HG03097 (cell line): ENCODE results near the gene FAM13C.

Source experiments
- ATAC-seq: cut with Tn5 transposase; IDR thresholded peaks from one replicate; pipeline ENCODE4 v1.9.1; 2021; ENCODE audit not compliant: unreplicated experiment, low FRiP score

Gene FAM13C

GRCh38 chr10:59320355-59320754 is 42.0 kb downstream of the FAM13C start:
- ATAC-seq: no peak

- ATAC-seq: no peak
Measured at GRCh38 chr10:59319854-59320253, 42.5 kb downstream of the FAM13C start.

GRCh38 chr10:59317066-59317465 is 45.3 kb downstream of the FAM13C start:
- ATAC-seq: no peak

GRCh38 chr10:59315465-59315864 is 46.9 kb downstream of the FAM13C start:
- no peak for ATAC-seq

- no peak for ATAC-seq
Measured at GRCh38 chr10:59314268-59314667, 48.1 kb downstream of the FAM13C start.

GRCh38 chr10:59312247-59312646 is 50.1 kb downstream of the FAM13C start:
- no peak for ATAC-seq

GRCh38 chr10:59311025-59311424 is 51.3 kb downstream of the FAM13C start:
- ATAC-seq: no peak

GRCh38 chr10:59310324-59310914 is 51.9 kb downstream of the FAM13C start:
- ATAC-seq: no peak

- no peak for ATAC-seq
Measured at GRCh38 chr10:59304521-59305097, 57.7 kb downstream of the FAM13C start.

- ATAC-seq: no peak
Measured at GRCh38 chr10:59303018-59303417, 59.3 kb downstream of the FAM13C start.

GRCh38 chr10:59302381-59302780 is 60.0 kb downstream of the FAM13C start:
- no peak for ATAC-seq

GRCh38 chr10:59301067-59301754 is 61.1 kb downstream of the FAM13C start:
- ATAC-seq: no peak

GRCh38 chr10:59300386-59300785 is 62.0 kb downstream of the FAM13C start:
- no peak for ATAC-seq

GRCh38 chr10:59299933-59300332 is 62.4 kb downstream of the FAM13C start:
- ATAC-seq: no peak

- no peak for ATAC-seq
Measured at GRCh38 chr10:59290448-59290847, 71.9 kb downstream of the FAM13C start.

GRCh38 chr10:59289853-59290252 is 72.5 kb downstream of the FAM13C start:
- ATAC-seq: no peak

- ATAC-seq: no peak
Measured at GRCh38 chr10:59287587-59288255, 74.6 kb downstream of the FAM13C start.

- ATAC-seq: no peak
Measured at GRCh38 chr10:59285848-59286247, 76.5 kb downstream of the FAM13C start.

GRCh38 chr10:59285073-59285472 is 77.3 kb downstream of the FAM13C start:
- ATAC-seq: no peak

GRCh38 chr10:59284118-59284975 is 78.0 kb downstream of the FAM13C start:
- no peak for ATAC-seq
